Endothelial cell of umbilical vein (primary cell): Measurements from ENCODE around the gene POGZ. TPM values are rescaled to one million over a fixed set of nuclear protein-coding genes. Genes with fewer than 3 reads are reported as not detected.

Experiments
- BruUV-seq: library from RNA; stranded (reverse); fragments of 400-500 nt; replicated peaks from 2 replicates; lab custom pipeline; 2021; lab: Mats Ljungman, UMichigan
- CTCF ChIA-PET: fragments of 300-600, 350-600 bp; sonication (Branson Sonifier 250); formaldehyde crosslinking; loops from one replicate; lab custom pipeline; 2021; ENCODE audit warnings: antibody characterized with exemption, inconsistent platforms; lab: Charles Lee
- POLR2A ChIA-PET: fragments of 300-600, 350-600 bp; sonication (Branson Sonifier 250); formaldehyde crosslinking; loops from one replicate; lab custom pipeline; 2021; ENCODE audit warnings: antibody characterized with exemption, inconsistent platforms; lab: Charles Lee
- DNase-seq: peaks from one replicate; pipeline ENCODE4 v3.0.0-alpha.2; 2011; ENCODE audit warnings: low read depth, low spot score
- FAIRE-seq: peaks from 2 replicates; lab custom pipeline; 2011; peaks lifted over from hg19 to GRCh38; lab: Jason Lieb, UNC
- H2AFZ ChIP-seq: 2 replicates; pipeline ENCODE4 v1.6.0; 2012; ENCODE audit warnings: low read depth, low read length, control low read depth, inconsistent platforms
- H3K27ac ChIP-seq: 2 replicates; pipeline ENCODE4 v1.5.1; 2011; ENCODE audit warnings: low read depth, mild to moderate bottlenecking, control low read depth, low read length, moderate library complexity; ENCODE audit not compliant: insufficient read depth
- H3K27me3 ChIP-seq, 2 experiments: 2 replicates each; pipeline versions ENCODE4 v1.6.0 to v1.6.1; 2011; ENCODE audit warnings: low read length in 2 of 2, mixed read lengths in 1 of 2; ENCODE audit not compliant: control insufficient read depth in 2 of 2, insufficient read depth in 2 of 2
- H3K36me3 ChIP-seq, 2 experiments: 2 replicates in 1 of 2; 3 replicates in 1 of 2; pipeline ENCODE4 v1.5.1; 2011; ENCODE audit warnings: low read length in 2 of 2, mild to moderate bottlenecking in 1 of 2, moderate library complexity in 1 of 2; ENCODE audit not compliant: control insufficient read depth in 2 of 2, insufficient read depth in 2 of 2; ENCODE audit errors: extremely low read depth in 1 of 2
- H3K4me1 ChIP-seq: 3 replicates; pipeline ENCODE4 v1.5.1; 2011; ENCODE audit warnings: mild to moderate bottlenecking, low read length; ENCODE audit not compliant: control insufficient read depth, insufficient read depth; ENCODE audit errors: extremely low read depth
- H3K4me2 ChIP-seq: 2 replicates; pipeline ENCODE4 v1.6.1; 2011; ENCODE audit warnings: low read length, control low read depth, mixed read lengths; ENCODE audit not compliant: insufficient read depth
- H3K4me3 ChIP-seq, 3 experiments: fragments of 200-600 bp in 1 of 3; sonication (generic), shearing (Covaris generic) in 1 of 3; replicated peaks in 1 of 3; 2 replicates each; pipeline ENCODE4 v1.5.1; 2011 to 2016; ENCODE audit warnings: control low read depth in 3 of 3, low read length in 3 of 3, mild to moderate bottlenecking in 2 of 3, inconsistent platforms in 1 of 3, low read depth in 1 of 3, moderate library complexity in 1 of 3; ENCODE audit not compliant: insufficient read depth in 1 of 3
- H3K79me2 ChIP-seq: 2 replicates; pipeline ENCODE4 v1.6.0; 2012; ENCODE audit warnings: low read length, inconsistent platforms; ENCODE audit not compliant: control insufficient read depth, insufficient read depth
- H3K9ac ChIP-seq: replicated peaks from 2 replicates; pipeline ENCODE3; 2011; ENCODE audit warnings: low read length, control low read depth; ENCODE audit not compliant: insufficient read depth; ENCODE audit errors: extremely low read depth
- H3K9me1 ChIP-seq: replicated peaks from 3 replicates; pipeline ENCODE4 v1.6.0; 2011; ENCODE audit warnings: mild to moderate bottlenecking, low read length; ENCODE audit not compliant: control insufficient read depth, insufficient read depth; ENCODE audit errors: extremely low read depth
- H3K9me3 ChIP-seq: replicated peaks from 2 replicates; pipeline ENCODE4 v1.5.1; 2012; ENCODE audit warnings: low read length, inconsistent platforms; ENCODE audit not compliant: control insufficient read depth, insufficient read depth
- H4K20me1 ChIP-seq: replicated peaks from 2 replicates; pipeline ENCODE3; 2011; ENCODE audit warnings: mild to moderate bottlenecking, low read length; ENCODE audit not compliant: control insufficient read depth, insufficient read depth; ENCODE audit errors: extremely low read depth
- EZH2 ChIP-seq: IDR thresholded peaks from 2 replicates; pipeline ENCODE4 v1.6.1; 2012; ENCODE audit warnings: borderline replicate concordance, low read depth, mild to moderate bottlenecking, moderate library complexity, low read length, inconsistent platforms; ENCODE audit not compliant: severe bottlenecking
- FOS ChIP-seq: IDR thresholded peaks from 2 replicates; pipeline ENCODE4 v1.6.1; 2011; ENCODE audit warnings: mild to moderate bottlenecking, low read length, moderate library complexity, borderline replicate concordance; ENCODE audit not compliant: insufficient read depth
- GATA2 ChIP-seq: IDR thresholded peaks from 2 replicates; pipeline ENCODE4 v1.7.0; 2011; ENCODE audit warnings: low read depth, mild to moderate bottlenecking, moderate library complexity, mixed read lengths, low read length; ENCODE audit not compliant: insufficient read length, insufficient read depth
- JUN ChIP-seq: IDR thresholded peaks from 2 replicates; pipeline ENCODE4 v1.6.1; 2011; ENCODE audit warnings: borderline replicate concordance, low read depth; ENCODE audit not compliant: insufficient read length, insufficient read depth
- MAX ChIP-seq: IDR thresholded peaks from 2 replicates; pipeline ENCODE4 v1.6.1; 2011; ENCODE audit not compliant: insufficient read depth, insufficient read length
- MYC ChIP-seq: IDR thresholded peaks from one replicate; pipeline ENCODE4 v1.6.1; 2011; ENCODE audit warnings: mild to moderate bottlenecking, low read depth, low read length
- POLR2A ChIP-seq: IDR thresholded peaks from 2 replicates; pipeline ENCODE4 v1.6.1; 2012; ENCODE audit warnings: low read depth, mild to moderate bottlenecking, control low read depth, low read length
- POLR2AphosphoS5 ChIP-seq: IDR thresholded peaks from 2 replicates; pipeline ENCODE4 v1.6.1; 2012; ENCODE audit warnings: low read depth, mild to moderate bottlenecking, control low read depth, low read length, moderate library complexity; ENCODE audit not compliant: insufficient read depth
- dilution Hi-C: fragments of 300-500 bp; cut with MboI; formaldehyde crosslinking; loops from one replicate; pipeline ENCODE4 v1.15.0; 2019; ENCODE audit warnings: low sequenced_read_pairs; ENCODE audit not compliant: extremely low pct_ligation_motif_present
- intact Hi-C: fragments of 100-400 bp; cut with micrococcal nuclease; formaldehyde crosslinking; loops from one replicate; pipeline ENCODE4 v1.10.0; 2022
- polyA plus RNA-seq, 4 experiments: library from polyadenylated mRNA; depleted of rRNA in 3 of 4; stranded (reverse) in 3 of 4; unstranded in 1 of 4; fragments of >200 nt; gene quantifications; 2 replicates each; pipeline versions ENCODE4 v1.2.1 to v1.2.3, GENCODE V29; 2011 to 2012; ENCODE audit warnings: missing spikeins in 1 of 4
- total RNA-seq: library from RNA; stranded (reverse); gene quantifications from 2 replicates; pipeline ENCODE4 v1.2.3, GENCODE V29; 2021
- TF ChIP-seq, protein P1 (sequence below), 2 donors: IDR thresholded peaks; 1 replicate in 1 of 2; 2 replicates in 1 of 2; pipeline ENCODE4 v1.5.1; 2011; ENCODE audit warnings: low read length in 2 of 2, mild to moderate bottlenecking in 2 of 2, moderate library complexity in 2 of 2, control low read depth in 1 of 2, inconsistent platforms in 1 of 2, low read depth in 1 of 2; ENCODE audit not compliant: insufficient read depth in 1 of 2; ENCODE audit errors: extremely low read depth in 1 of 2

Gene POGZ
- total and polyA plus RNA-seq, 2 donors (not counting 3 experiments of a cell fraction or from before 2014, with no cell fraction given) = 50.7 to 96.7 TPM

GRCh38 chr1:151373196-151373595 lies 86.1 kb downstream of the POGZ start:
- no peak overlapping the region for H3K27ac ChIP-seq
- no peaks in the 10 kb centered on the region for H3K9me1 ChIP-seq
- no peak overlapping the region for H3K4me2 ChIP-seq
- no peak overlapping the region for H3K9ac ChIP-seq
- H2AFZ ChIP-seq = no peak overlapping the region
- H3K4me1 ChIP-seq = peaks cover 8% of the 10 kb centered on the region
- ChIA-PET CTCF (no interaction called here), POLR2A (interaction anchor here (1.0 kb wide), 1 partner anchor 72 kb away, joined by 4 read pairs; no protein-coding TSS in a partner anchor)
- FAIRE-seq = no peak
- H3K27me3 ChIP-seq = peaks cover 2 to 5% of the 10 kb centered on the region in 2 experiments
- no peak overlapping the region for H3K4me3 ChIP-seq
- no peaks in the 10 kb centered on the region for H3K9me3 ChIP-seq
- no peak for DNase-seq
- BruUV-seq = no TSS peak
- H3K36me3 ChIP-seq = no peaks in the 10 kb centered on the region
- H3K79me2 ChIP-seq = no peaks in the 10 kb centered on the region
- no peak for TF ChIP-seq EZH2
- no peak for TF ChIP-seq JUN
- TF ChIP-seq MYC = no peak
- TF ChIP-seq POLR2A = no peak
- TF ChIP-seq FOS = no peak
- no peak for TF ChIP-seq GATA2
- TF ChIP-seq, protein P1, sequence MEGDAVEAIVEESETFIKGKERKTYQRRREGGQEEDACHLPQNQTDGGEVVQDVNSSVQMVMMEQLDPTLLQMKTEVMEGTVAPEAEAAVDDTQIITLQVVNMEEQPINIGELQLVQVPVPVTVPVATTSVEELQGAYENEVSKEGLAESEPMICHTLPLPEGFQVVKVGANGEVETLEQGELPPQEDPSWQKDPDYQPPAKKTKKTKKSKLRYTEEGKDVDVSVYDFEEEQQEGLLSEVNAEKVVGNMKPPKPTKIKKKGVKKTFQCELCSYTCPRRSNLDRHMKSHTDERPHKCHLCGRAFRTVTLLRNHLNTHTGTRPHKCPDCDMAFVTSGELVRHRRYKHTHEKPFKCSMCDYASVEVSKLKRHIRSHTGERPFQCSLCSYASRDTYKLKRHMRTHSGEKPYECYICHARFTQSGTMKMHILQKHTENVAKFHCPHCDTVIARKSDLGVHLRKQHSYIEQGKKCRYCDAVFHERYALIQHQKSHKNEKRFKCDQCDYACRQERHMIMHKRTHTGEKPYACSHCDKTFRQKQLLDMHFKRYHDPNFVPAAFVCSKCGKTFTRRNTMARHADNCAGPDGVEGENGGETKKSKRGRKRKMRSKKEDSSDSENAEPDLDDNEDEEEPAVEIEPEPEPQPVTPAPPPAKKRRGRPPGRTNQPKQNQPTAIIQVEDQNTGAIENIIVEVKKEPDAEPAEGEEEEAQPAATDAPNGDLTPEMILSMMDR (IDR thresholded peaks at IDR 0.05; ENCODE audit: extremely low read depth in 1 of 2, insufficient read depth in 1 of 2, low read depth in 1 of 2, low read length in 2 of 2) = no peak
- no peak for TF ChIP-seq MAX
- no peak for TF ChIP-seq POLR2AphosphoS5
- intact Hi-C loops = loop anchor here (2.0 kb wide), 1 partner anchor 26 kb away; the partner anchor contains the start of gene PSMB4
- no peaks in the 10 kb centered on the region for H4K20me1 ChIP-seq
- dilution Hi-C loops = no loop called here
